H1 (cell line): ENCODE results near the gene CDC42BPB. TPM values are rescaled to one million over a fixed set of nuclear protein-coding genes. Genes with fewer than 3 reads are reported as not detected.

ENCODE experiments used
- CTCF ChIA-PET: fragments of 300-600 bp; sonication (Branson Sonifier 250); formaldehyde crosslinking; loops from one replicate; lab custom pipeline; 2021; ENCODE audit not compliant: partially characterized antibody; lab: Charles Lee
- POLR2A ChIA-PET: fragments of 300-600 bp; sonication (Branson Sonifier 250); formaldehyde crosslinking; loops from one replicate; lab custom pipeline; 2021; ENCODE audit warnings: inconsistent platforms; ENCODE audit not compliant: partially characterized antibody; lab: Charles Lee
- DNase-seq, 2 experiments: peaks; one replicate each; pipeline versions ENCODE4 v3.0.0 to v3.0.0-alpha.2; 2010 to 2022; ENCODE audit warnings: low spot score in 2 of 2, low read depth in 1 of 2, mixed read lengths in 1 of 2
- FAIRE-seq: peaks from 2 replicates; lab custom pipeline; 2011; peaks lifted over from hg19 to GRCh38; lab: Jason Lieb, UNC
- H2AFZ ChIP-seq: 2 replicates; pipeline ENCODE4 v1.8.1; 2012; ENCODE audit warnings: low read length, inconsistent platforms
- H2AK5ac ChIP-seq: 2 replicates; pipeline ENCODE4 v1.6.1; 2013; ENCODE audit warnings: low read depth, low read length
- H2BK120ac ChIP-seq: replicated peaks from 2 replicates; pipeline ENCODE3; 2013; ENCODE audit warnings: low read depth, low read length, inconsistent platforms
- H2BK12ac ChIP-seq: 2 replicates; pipeline ENCODE4 v1.6.1; 2013; ENCODE audit warnings: low read depth, low read length
- H2BK15ac ChIP-seq: 2 replicates; pipeline ENCODE4 v1.6.1; 2013; ENCODE audit warnings: low read length
- H2BK20ac ChIP-seq: 2 replicates; pipeline ENCODE4 v1.6.1; 2013; ENCODE audit warnings: low read length
- H2BK5ac ChIP-seq: 2 replicates; pipeline ENCODE4 v1.6.1; 2013; ENCODE audit warnings: low read depth, low read length
- H3K14ac ChIP-seq: 2 replicates; pipeline ENCODE4 v1.6.1; 2013; ENCODE audit warnings: inconsistent platforms; ENCODE audit not compliant: insufficient read length
- H3K18ac ChIP-seq: 2 replicates; pipeline ENCODE4 v1.6.1; 2013; ENCODE audit warnings: low read length; ENCODE audit errors: extremely low read depth
- H3K23ac ChIP-seq: 2 replicates; pipeline ENCODE4 v1.6.1; 2013; ENCODE audit warnings: inconsistent platforms; ENCODE audit not compliant: insufficient read length
- H3K23me2 ChIP-seq: 2 replicates; pipeline ENCODE4 v1.6.1; 2013; ENCODE audit warnings: low read depth, low read length
- H3K27ac ChIP-seq: 2 replicates; pipeline ENCODE4 v1.6.1; 2011; ENCODE audit warnings: low read depth, low read length, inconsistent platforms
- H3K27me3 ChIP-seq, 4 experiments: replicated peaks in 1 of 4; 1 replicate in 1 of 4; 2 replicates in 3 of 4; pipeline versions ENCODE4 v1.6.1 to v1.8.1; 2011 to 2013; ENCODE audit warnings: low read length in 3 of 4, mild to moderate bottlenecking in 3 of 4, inconsistent platforms in 2 of 4, mixed read lengths in 2 of 4, moderate library complexity in 1 of 4; ENCODE audit not compliant: control insufficient read depth in 3 of 4, insufficient read depth in 3 of 4; ENCODE audit errors: extremely low read depth in 1 of 4
- H3K36me3 ChIP-seq, 4 experiments: 2 replicates each; pipeline versions ENCODE4 v1.6.1 to v1.8.1; 2011 to 2013; ENCODE audit warnings: mild to moderate bottlenecking in 4 of 4, low read length in 3 of 4, moderate library complexity in 2 of 4, control low read depth in 1 of 4, inconsistent platforms in 1 of 4; ENCODE audit not compliant: insufficient read depth in 4 of 4, control insufficient read depth in 2 of 4
- H3K4ac ChIP-seq: replicated peaks from 2 replicates; pipeline ENCODE3; 2013; ENCODE audit warnings: low read length, low read depth, mixed read lengths, inconsistent platforms; ENCODE audit not compliant: insufficient read length
- H3K4me1 ChIP-seq, 4 experiments: replicated peaks in 1 of 4; 1 replicate in 1 of 4; 2 replicates in 3 of 4; pipeline versions ENCODE4 v1.6.1 to v1.8.1; 2011 to 2013; ENCODE audit warnings: low read length in 3 of 4, inconsistent platforms in 2 of 4, mixed read lengths in 1 of 4; ENCODE audit not compliant: insufficient read depth in 4 of 4, control insufficient read depth in 3 of 4
- H3K4me2 ChIP-seq, 2 experiments: 2 replicates each; pipeline versions ENCODE4 v1.6.1 to v1.8.1; 2011 to 2013; ENCODE audit warnings: low read depth in 2 of 2, low read length in 2 of 2, control low read depth in 1 of 2, inconsistent platforms in 1 of 2, mild to moderate bottlenecking in 1 of 2; ENCODE audit not compliant: insufficient read depth in 1 of 2
- H3K4me3 ChIP-seq, 4 experiments: fragments of 200-600, 300-600 bp in 1 of 4; sonication (generic), shearing (Covaris generic), sonication (Bioruptor Twin) in 1 of 4; 2 replicates each; pipeline versions ENCODE4 v1.5.1 to v1.8.1; 2011 to 2016; ENCODE audit warnings: low read length in 4 of 4, low read depth in 3 of 4, control low read depth in 2 of 4, inconsistent platforms in 2 of 4, mild to moderate bottlenecking in 2 of 4, mixed read lengths in 1 of 4, moderate library complexity in 1 of 4; ENCODE audit not compliant: insufficient read depth in 2 of 4; ENCODE audit errors: extremely low read depth in 1 of 4
- H3K56ac ChIP-seq: replicated peaks from 2 replicates; pipeline ENCODE3; 2013; ENCODE audit warnings: low read depth, mild to moderate bottlenecking, mixed read lengths, low read length, inconsistent platforms; ENCODE audit not compliant: insufficient read length
- H3K79me1 ChIP-seq: 2 replicates; pipeline ENCODE4 v1.6.1; 2013; ENCODE audit warnings: low read depth, low read length, control low read depth
- H3K79me2 ChIP-seq, 2 experiments: 2 replicates each; pipeline versions ENCODE4 v1.6.1 to v1.8.1; 2012 to 2013; ENCODE audit warnings: low read length in 2 of 2, mild to moderate bottlenecking in 2 of 2, inconsistent platforms in 1 of 2; ENCODE audit not compliant: insufficient read depth in 2 of 2, control insufficient read depth in 1 of 2
- H3K9ac ChIP-seq, 4 experiments: replicated peaks in 1 of 4; 1 replicate in 1 of 4; 2 replicates in 3 of 4; pipeline versions ENCODE4 v1.6.1 to v1.8.1; 2011 to 2013; ENCODE audit warnings: low read depth in 3 of 4, low read length in 3 of 4, control low read depth in 2 of 4, mild to moderate bottlenecking in 2 of 4, moderate library complexity in 2 of 4, inconsistent platforms in 1 of 4; ENCODE audit errors: extremely low read depth in 1 of 4
- H3K9me3 ChIP-seq, 2 experiments: 2 replicates each; pipeline versions ENCODE4 v1.6.1 to v1.8.1; 2012 to 2013; ENCODE audit warnings: mild to moderate bottlenecking in 2 of 2, moderate library complexity in 2 of 2, control low read depth in 1 of 2, inconsistent platforms in 1 of 2, low read depth in 1 of 2, low read length in 1 of 2, mixed read lengths in 1 of 2; ENCODE audit not compliant: insufficient read depth in 2 of 2
- H4K20me1 ChIP-seq, 2 experiments: replicated peaks in 1 of 2; 2 replicates each; pipeline versions ENCODE3 to v1.8.1; 2011 to 2013; ENCODE audit warnings: inconsistent platforms in 2 of 2, low read length in 2 of 2, mild to moderate bottlenecking in 1 of 2; ENCODE audit not compliant: insufficient read depth in 2 of 2, control insufficient read depth in 1 of 2
- H4K5ac ChIP-seq: 2 replicates; pipeline ENCODE4 v1.6.1; 2013; ENCODE audit warnings: low read length, low read depth, mixed read lengths, inconsistent platforms; ENCODE audit not compliant: insufficient read length
- H4K8ac ChIP-seq: 2 replicates; pipeline ENCODE4 v1.8.0; 2013; ENCODE audit warnings: mild to moderate bottlenecking, moderate library complexity, low read length, inconsistent platforms; ENCODE audit not compliant: insufficient read depth; ENCODE audit errors: extremely low read depth
- H4K91ac ChIP-seq: replicated peaks from 2 replicates; pipeline ENCODE3; 2013; ENCODE audit warnings: low read length, mixed read lengths, inconsistent platforms; ENCODE audit not compliant: insufficient read length
- GABPA ChIP-seq: IDR thresholded peaks from 2 replicates; pipeline ENCODE4 v1.6.1; 2011; ENCODE audit warnings: mild to moderate bottlenecking, low read length, moderate library complexity, borderline replicate concordance; ENCODE audit not compliant: insufficient read depth
- KDM4A ChIP-seq: IDR thresholded peaks from one replicate; pipeline ENCODE4 v1.7.1; 2012; ENCODE audit warnings: low read depth, mild to moderate bottlenecking, moderate library complexity, low read length, inconsistent platforms; ENCODE audit not compliant: severe bottlenecking
- MAFK ChIP-seq: IDR thresholded peaks from 2 replicates; pipeline ENCODE4 v1.6.1; 2012; ENCODE audit warnings: low read depth, mild to moderate bottlenecking, improper control_type of control experiment, low read length
- RBBP5 ChIP-seq: IDR thresholded peaks from 2 replicates; pipeline ENCODE4 v1.7.1; 2012; ENCODE audit warnings: low read depth, mild to moderate bottlenecking, inconsistent platforms, low read length, moderate library complexity, borderline replicate concordance
- SP4 ChIP-seq: IDR thresholded peaks from 2 replicates; pipeline ENCODE4 v1.6.1; 2012; ENCODE audit warnings: low read length, inconsistent platforms
- SUZ12 ChIP-seq: fragments of 200-600 bp; sonication (generic); IDR thresholded peaks from 2 replicates; pipeline ENCODE4 v1.6.1; 2012; ENCODE audit warnings: mild to moderate bottlenecking, inconsistent platforms, low read length, moderate library complexity, mixed read lengths
- TAF1 ChIP-seq: IDR thresholded peaks from 2 replicates; pipeline ENCODE4 v1.6.1; 2011; ENCODE audit warnings: mild to moderate bottlenecking, low read depth, low read length
- WGBS, 2 experiments: shearing (Covaris generic) in 1 of 2; methylation state at CpG; one replicate each; pipeline versions ENCODE4 v1.1.6 to v1.1.7; 2013 to 2015; ENCODE audit warnings: low lambda C conversion rate in 2 of 2, mixed read lengths in 2 of 2, inconsistent platforms in 1 of 2, low coverage in 1 of 2, missing lambda C conversion rate in 1 of 2; ENCODE audit not compliant: insufficient replicate concordance in 2 of 2, insufficient coverage in 1 of 2, insufficient read length in 1 of 2; ENCODE audit errors: extremely low coverage in 1 of 2, missing lambda C conversion rate in 1 of 2; 5-methylcytosine and 5-hydroxymethylcytosine counted together
- polyA plus RNA-seq, 7 experiments: library from polyadenylated mRNA; depleted of rRNA in 3 of 7; stranded (reverse) in 5 of 7; unstranded in 2 of 7; fragments of >200 nt in 5 of 7; fragments of 200-250 nt in 2 of 7; gene quantifications; 1 replicate in 5 of 7; 2 replicates in 1 of 7; 4 replicates in 1 of 7; pipeline versions ENCODE4 v1.2.1 to v1.2.3, GENCODE V29; 2011 to 2013; ENCODE audit warnings: missing spikeins in 2 of 7, mixed read lengths in 2 of 7
- total RNA-seq: library from RNA; stranded (reverse); fragmentation: NEBNext Ultra II Directional; extraction: Animal tissue kit (Norgen Biotek cat#: 25700); gene quantifications from 2 replicates; pipeline ENCODE4 v1.2.1, GENCODE V29; 2021
- TF ChIP-seq, protein P1 (sequence below): IDR thresholded peaks from 2 replicates; pipeline ENCODE4 v1.6.1; 2012; ENCODE audit warnings: inconsistent platforms
- TF ChIP-seq, protein P2 (sequence below): IDR thresholded peaks from 2 replicates; pipeline ENCODE4 v1.6.1; 2011; ENCODE audit warnings: low read length, improper control_type of control experiment
- TF ChIP-seq, protein P3 (sequence below): IDR thresholded peaks from 2 replicates; pipeline ENCODE4 v1.6.1; 2012; ENCODE audit warnings: inconsistent platforms

CDC42BPB gene
- total and polyA plus RNA-seq, 2 of the 8 experiments (the other 6 are each of a cell fraction or from before 2014, with no cell fraction given) = 51.2 to 88.2 TPM

DNA sequence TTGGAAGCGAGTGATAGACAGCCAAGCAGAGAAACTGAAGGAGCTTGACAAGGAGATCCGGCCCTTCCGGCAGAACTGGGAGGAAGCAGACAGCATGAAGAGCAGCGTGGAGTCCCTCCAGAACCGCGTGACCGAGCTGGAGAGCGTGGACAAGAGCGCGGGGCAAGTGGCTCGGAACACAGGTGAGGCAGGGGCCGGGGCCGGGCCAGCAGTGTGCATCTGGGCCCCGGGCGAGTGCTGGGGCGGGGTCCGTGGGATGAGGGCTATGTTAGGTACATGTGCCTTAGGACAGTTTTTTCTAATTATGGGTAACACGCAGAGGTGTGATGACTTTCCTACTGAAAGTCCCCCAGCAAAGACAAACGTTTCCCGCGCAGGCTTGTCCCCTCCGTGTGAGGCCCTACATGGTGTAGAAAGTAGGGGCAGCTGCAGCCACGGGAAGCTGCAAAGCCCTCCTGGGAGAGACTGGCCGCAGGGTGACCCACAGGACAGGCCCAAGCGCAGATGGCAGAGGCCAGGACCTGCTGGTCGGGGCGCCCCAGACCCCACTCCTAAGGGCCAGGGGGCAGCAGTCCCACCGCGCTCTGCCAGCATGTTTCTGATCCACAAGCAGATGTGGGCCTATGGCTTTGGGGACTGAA lies 154.0 kb downstream of the CDC42BPB start:
- Histone ChIP-seq H3K14ac (no peak overlapping the region), H3K27ac (no peak overlapping the region), H3K9me3 (peaks cover 3 to 15% of the 10 kb centered on the region in 2 experiments; a peak in 2 of 4 replicates), H2BK12ac (no peak overlapping the region), H3K79me1 (no peaks in the 10 kb centered on the region), H3K4me1 (no peaks in the 10 kb centered on the region), H3K36me3 (peaks cover 0 to 21% (median 7%) of the 10 kb centered on the region in 4 experiments; a peak in 3 of 8 replicates), H3K27me3 (no peaks in the 10 kb centered on the region), H4K8ac (no peak overlapping the region), H4K91ac (no peak overlapping the region), H2AK5ac (no peak overlapping the region), H2BK15ac (no peak overlapping the region), H3K4me2 (no peak overlapping the region), H3K23ac (no peak overlapping the region), H2AFZ (no peak overlapping the region), H3K79me2 (no peaks in the 10 kb centered on the region), H2BK120ac (no peak overlapping the region), H2BK5ac (no peak overlapping the region), H3K56ac (no peak overlapping the region), H2BK20ac (no peak overlapping the region), H4K20me1 (peaks cover 2 to 3% of the 10 kb centered on the region in 2 experiments), H3K9ac (no peak overlapping the region), H3K4ac (no peak overlapping the region), H3K23me2 (no peaks in the 10 kb centered on the region), H3K18ac (no peak overlapping the region), H4K5ac (no peak overlapping the region), H3K4me3 (no peak overlapping the region)
- WGBS, 2 experiments = 86% methylated on average over 29 of the region's 29 CpGs; no CpG with 5 or more reads in 1 of the 2 experiments
- FAIRE-seq = no peak
- DNase-seq = no peak
- ChIA-PET CTCF (interaction anchor here (0.6 to 1.5 kb wide), 7 partner anchors 11 to 208 kb away, joined by 3 to 6 read pairs (median 4); no protein-coding TSS in a partner anchor), POLR2A (interaction anchor here (1.1 to 1.2 kb wide), 2 partner anchors 9 to 151 kb away, joined by 3 to 4 read pairs; no protein-coding TSS in a partner anchor)
- TF ChIP-seq SP4 = no peak
- TF ChIP-seq RBBP5 = no peak
- TF ChIP-seq, protein P1, sequence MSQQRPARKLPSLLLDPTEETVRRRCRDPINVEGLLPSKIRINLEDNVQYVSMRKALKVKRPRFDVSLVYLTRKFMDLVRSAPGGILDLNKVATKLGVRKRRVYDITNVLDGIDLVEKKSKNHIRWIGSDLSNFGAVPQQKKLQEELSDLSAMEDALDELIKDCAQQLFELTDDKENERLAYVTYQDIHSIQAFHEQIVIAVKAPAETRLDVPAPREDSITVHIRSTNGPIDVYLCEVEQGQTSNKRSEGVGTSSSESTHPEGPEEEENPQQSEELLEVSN = no peak
- TF ChIP-seq GABPA = no peak
- TF ChIP-seq, protein P2, sequence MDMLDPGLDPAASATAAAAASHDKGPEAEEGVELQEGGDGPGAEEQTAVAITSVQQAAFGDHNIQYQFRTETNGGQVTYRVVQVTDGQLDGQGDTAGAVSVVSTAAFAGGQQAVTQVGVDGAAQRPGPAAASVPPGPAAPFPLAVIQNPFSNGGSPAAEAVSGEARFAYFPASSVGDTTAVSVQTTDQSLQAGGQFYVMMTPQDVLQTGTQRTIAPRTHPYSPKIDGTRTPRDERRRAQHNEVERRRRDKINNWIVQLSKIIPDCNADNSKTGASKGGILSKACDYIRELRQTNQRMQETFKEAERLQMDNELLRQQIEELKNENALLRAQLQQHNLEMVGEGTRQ = no peak
- no peak for TF ChIP-seq KDM4A
- no peak for TF ChIP-seq SUZ12
- no peak for TF ChIP-seq MAFK
- TF ChIP-seq TAF1 = no peak
- TF ChIP-seq, protein P3, sequence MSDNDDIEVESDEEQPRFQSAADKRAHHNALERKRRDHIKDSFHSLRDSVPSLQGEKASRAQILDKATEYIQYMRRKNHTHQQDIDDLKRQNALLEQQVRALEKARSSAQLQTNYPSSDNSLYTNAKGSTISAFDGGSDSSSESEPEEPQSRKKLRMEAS = no peak
